Small intestine (tissue), 7 donors: ENCODE measurements around the gene MAPK1IP1L. TPM values are rescaled to one million over a fixed set of nuclear protein-coding genes. Genes with fewer than 3 reads are reported as not detected.

ENCODE experiments used
- DNase-seq, 2 donors: peaks; one replicate each; pipeline versions ENCODE4 v3.0.0 to v3.0.0-alpha.2; 2013
- FAIRE-seq: peaks from 2 replicates; lab custom pipeline; 2012; peaks lifted over from hg19 to GRCh38; lab: Jason Lieb, UNC
- H3K27ac ChIP-seq, 3 donors: one replicate each; pipeline ENCODE4 v1.5.1; 2013; ENCODE audit warnings: low read length in 2 of 3, mild to moderate bottlenecking in 2 of 3, control low read depth in 1 of 3, inconsistent platforms in 1 of 3, low read depth in 1 of 3, moderate library complexity in 1 of 3
- H3K27me3 ChIP-seq, 3 donors: one replicate each; pipeline ENCODE4 v1.6.1; 2013; ENCODE audit warnings: low read length in 3 of 3, inconsistent platforms in 1 of 3; ENCODE audit not compliant: control insufficient read depth in 3 of 3, insufficient read depth in 3 of 3
- H3K36me3 ChIP-seq, 3 donors: one replicate each; pipeline ENCODE4 v1.6.1; 2013; ENCODE audit warnings: low read length in 3 of 3, inconsistent platforms in 1 of 3, low read depth in 1 of 3, mild to moderate bottlenecking in 1 of 3, moderate library complexity in 1 of 3; ENCODE audit not compliant: control insufficient read depth in 3 of 3, insufficient read depth in 2 of 3
- H3K4me1 ChIP-seq, 3 donors: one replicate each; pipeline ENCODE4 v1.6.1; 2013; ENCODE audit warnings: low read length in 2 of 3, inconsistent platforms in 1 of 3, low read depth in 1 of 3, mild to moderate bottlenecking in 1 of 3, moderate library complexity in 1 of 3; ENCODE audit not compliant: control insufficient read depth in 3 of 3, insufficient read depth in 2 of 3
- H3K4me3 ChIP-seq, 3 donors: one replicate each; pipeline ENCODE4 v1.5.1; 2013; ENCODE audit warnings: low read length in 3 of 3, control low read depth in 1 of 3, inconsistent platforms in 1 of 3, low read depth in 1 of 3, mild to moderate bottlenecking in 1 of 3, moderate library complexity in 1 of 3
- H3K9me3 ChIP-seq, 2 donors: one replicate each; pipeline ENCODE4 v1.6.1; 2013; ENCODE audit warnings: low read depth in 1 of 2, low read length in 1 of 2; ENCODE audit not compliant: control insufficient read depth in 2 of 2, insufficient read depth in 1 of 2
- WGBS, 3 donors: extraction: QIAGEN DNeasy Blood & Tissue Kit; methylation state at CpG; one replicate each; pipeline ENCODE4 v1.1.7; 2013; 5-methylcytosine and 5-hydroxymethylcytosine counted together
- polyA plus RNA-seq, 4 donors: library from polyadenylated mRNA; stranded (reverse) in 3 of 4; unstranded in 1 of 4; fragments of 200-250 nt in 3 of 4; fragments of 120-200 nt in 1 of 4; gene quantifications; one replicate each; pipeline versions ENCODE4 v1.2.1 to v1.2.3, GENCODE V29; 2013
- donor health status: healthy with polysubstance abuse.
- donor health status: control.
- donor health status: control.
- donor health status: Bipolar disorder and iron deficiency.
- donor health status: healthy.

MAPK1IP1L gene
- polyA plus RNA-seq, 4 donors, result 24.3 to 80.6 (median 31.4) TPM

DNA sequence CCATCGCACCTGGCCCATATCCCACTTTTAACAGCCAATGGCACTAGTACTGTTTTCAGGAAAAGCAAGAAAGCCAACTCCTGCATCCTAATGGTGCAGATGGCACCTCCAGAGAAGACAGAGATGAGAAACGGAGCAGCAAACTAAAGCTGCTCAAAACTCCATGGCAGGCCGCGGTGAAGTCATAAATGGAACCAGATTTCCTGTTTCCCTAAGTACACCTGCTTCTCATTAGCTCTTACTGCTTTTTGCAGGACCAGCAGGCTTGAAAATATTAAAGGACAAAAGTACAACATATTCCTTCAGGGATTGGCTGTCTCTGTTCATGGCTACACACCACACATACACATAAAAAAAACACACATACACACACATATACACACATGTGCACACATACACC, 40.9 kb downstream of the MAPK1IP1L start:
- Histone ChIP-seq H3K27ac (peak overlapping the region in 1 of 3 donors; percentile 45), H3K36me3 (peaks cover 0 to 4% (median 0%) of the 10 kb centered on the region in 3 donors), H3K4me1 (peaks cover 3 to 19% (median 5%) of the 10 kb centered on the region in 3 donors), H3K9me3 (no peaks in the 10 kb centered on the region), H3K4me3 (no peak overlapping the region), H3K27me3 (no peaks in the 10 kb centered on the region)
- FAIRE-seq, result no peak
- peak; percentile 53 to 54 for DNase-seq
- 24 to 62% (median 47%) methylated on average over 4 of the region's 4 CpGs for WGBS, 3 donors

DNA sequence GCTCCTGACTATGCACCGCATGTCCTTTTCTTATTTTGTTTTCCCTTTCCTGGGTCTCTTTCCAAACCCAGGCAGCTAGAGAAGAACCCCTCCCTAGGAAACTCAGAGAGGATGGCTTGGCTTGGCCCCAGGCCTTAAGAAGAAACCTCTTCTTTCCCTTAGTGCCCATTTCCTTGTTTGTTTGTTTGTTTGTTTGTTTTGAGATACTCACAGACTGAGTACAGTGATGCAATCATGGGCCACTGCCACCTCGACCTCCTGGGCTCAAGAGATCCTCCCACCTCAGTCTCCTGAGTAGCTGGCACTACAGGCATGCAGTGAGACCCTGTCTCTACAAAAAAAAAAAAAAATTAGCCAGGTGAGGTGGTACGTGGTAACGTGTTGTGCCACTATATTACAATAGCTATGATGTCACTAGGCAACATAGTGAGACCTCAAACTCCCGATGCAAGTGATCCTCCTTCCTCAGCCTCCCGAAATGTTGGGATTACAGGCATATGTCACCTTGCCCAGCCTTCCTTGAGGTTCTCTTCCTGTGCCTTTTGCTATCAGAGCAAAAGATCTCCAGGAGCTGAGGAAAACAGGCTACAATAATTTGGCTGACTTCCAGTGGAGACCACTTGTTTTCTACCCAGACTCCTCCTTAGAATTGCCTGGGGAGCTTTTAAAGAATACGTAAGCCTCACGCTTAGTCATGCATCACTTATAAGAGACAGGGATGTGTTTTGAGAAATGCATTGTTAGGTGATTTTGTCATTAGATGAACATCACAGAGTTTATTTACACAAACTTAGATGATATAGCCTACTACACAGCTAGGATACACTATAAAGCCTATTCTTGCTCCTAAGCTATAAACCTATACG, 43.1 kb downstream of the MAPK1IP1L start:
- no peak for DNase-seq
- FAIRE-seq, result no peak
- Histone ChIP-seq H3K27me3 (no peaks in the 10 kb centered on the region), H3K36me3 (peaks cover 0 to 4% (median 0%) of the 10 kb centered on the region in 3 donors), H3K4me3 (no peak overlapping the region), H3K4me1 (peaks cover 9 to 34% (median 10%) of the 10 kb centered on the region in 3 donors), H3K27ac (no peak overlapping the region), H3K9me3 (no peaks in the 10 kb centered on the region)
- WGBS, 3 donors, result 80 to 85% (median 84%) methylated on average over 9 of the region's 9 CpGs

DNA sequence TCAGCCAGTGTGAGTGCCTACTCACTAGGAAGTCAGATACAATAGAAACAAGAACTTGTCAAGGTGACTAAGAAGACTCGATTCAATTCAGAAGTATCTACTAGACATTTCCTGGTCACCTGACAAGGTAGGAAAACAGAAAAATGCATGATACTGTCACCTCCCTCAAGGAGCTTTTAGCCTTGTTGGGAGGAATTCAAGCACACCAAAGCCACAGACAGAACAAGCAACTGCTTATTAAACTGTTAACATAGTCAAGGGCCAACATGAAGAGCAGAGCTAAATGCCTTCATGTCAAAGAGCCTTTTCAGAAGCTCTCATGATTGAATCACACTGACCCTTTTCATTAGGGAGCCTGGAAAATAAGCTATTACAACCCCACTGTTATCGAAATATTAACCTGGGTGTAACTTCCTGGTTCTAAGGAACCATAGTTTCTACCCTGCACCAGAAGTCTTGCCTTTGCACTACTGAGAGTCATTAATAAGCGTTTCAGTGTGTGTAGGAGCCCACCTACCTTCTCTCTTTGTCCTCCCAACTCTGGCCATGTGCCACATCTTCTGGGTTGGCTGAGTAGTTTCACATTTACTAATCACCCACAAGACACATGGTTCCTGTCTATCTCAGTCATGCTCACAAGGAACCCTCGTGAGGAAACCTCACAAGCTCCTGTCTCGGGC, 46.6 kb downstream of the MAPK1IP1L start:
- Histone ChIP-seq H3K27ac (peak overlapping the region; percentile 79 to 88 (median 86)), H3K4me3 (no peak overlapping the region), H3K27me3 (no peaks in the 10 kb centered on the region), H3K4me1 (peaks cover 4 to 40% (median 27%) of the 10 kb centered on the region in 3 donors), H3K36me3 (peaks cover 0 to 4% (median 0%) of the 10 kb centered on the region in 3 donors), H3K9me3 (no peaks in the 10 kb centered on the region)
- FAIRE-seq (no peak), DNase-seq (peak; percentile 54 to 63)
- WGBS, 3 donors, result 28 to 41% (median 32%) methylated on average over 5 of the region's 5 CpGs

DNA sequence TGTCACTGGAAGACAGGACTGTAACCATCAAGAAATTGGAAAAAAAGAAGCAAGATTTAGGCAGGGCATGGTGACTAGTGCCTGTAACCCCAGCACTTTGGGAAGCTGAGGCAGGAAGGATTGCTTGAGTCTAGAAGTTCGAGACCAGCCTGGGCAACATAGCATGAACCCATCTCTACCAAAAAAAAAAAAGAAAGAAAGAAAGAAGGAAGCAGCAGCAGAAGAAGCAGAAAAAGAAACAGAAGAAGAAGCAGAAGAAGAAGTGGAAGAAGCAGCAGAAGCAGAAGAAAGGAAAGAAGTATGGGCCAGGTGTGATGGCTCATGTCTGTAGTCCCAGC, 47.1 kb downstream of the MAPK1IP1L start:
- FAIRE-seq (no peak), DNase-seq (no peak)
- H3K4me1 ChIP-seq, result peaks cover 6 to 44% (median 30%) of the 10 kb centered on the region in 3 donors
- H3K36me3 ChIP-seq, result peaks cover 0 to 4% (median 0%) of the 10 kb centered on the region in 3 donors
- H3K9me3 ChIP-seq, result no peaks in the 10 kb centered on the region
- 72 to 88% (median 83%) methylated on average over 1 of the region's 1 CpG for WGBS, 3 donors
- H3K27me3 ChIP-seq, result no peaks in the 10 kb centered on the region
- peak overlapping the region; percentile 79 to 88 (median 86) for H3K27ac ChIP-seq
- no peak overlapping the region for H3K4me3 ChIP-seq

GRCh38 chr14:55099756-55100155, 48.3 kb downstream of the MAPK1IP1L start:
- peaks cover 11 to 56% (median 39%) of the 10 kb centered on the region in 3 donors for H3K4me1 ChIP-seq
- DNase-seq, result peak in 1 of 2 donors; percentile 60
- H3K36me3 ChIP-seq, result no peaks in the 10 kb centered on the region
- no peak overlapping the region for H3K4me3 ChIP-seq
- 60 to 82% (median 79%) methylated on average over 2 of the region's 2 CpGs for WGBS, 3 donors
- no peaks in the 10 kb centered on the region for H3K27me3 ChIP-seq
- FAIRE-seq, result no peak
- peaks cover 0 to 9% of the 10 kb centered on the region in 2 donors for H3K9me3 ChIP-seq
- H3K27ac ChIP-seq, result peak overlapping the region in 2 of 3 donors; percentile 12 to 24

DNA sequence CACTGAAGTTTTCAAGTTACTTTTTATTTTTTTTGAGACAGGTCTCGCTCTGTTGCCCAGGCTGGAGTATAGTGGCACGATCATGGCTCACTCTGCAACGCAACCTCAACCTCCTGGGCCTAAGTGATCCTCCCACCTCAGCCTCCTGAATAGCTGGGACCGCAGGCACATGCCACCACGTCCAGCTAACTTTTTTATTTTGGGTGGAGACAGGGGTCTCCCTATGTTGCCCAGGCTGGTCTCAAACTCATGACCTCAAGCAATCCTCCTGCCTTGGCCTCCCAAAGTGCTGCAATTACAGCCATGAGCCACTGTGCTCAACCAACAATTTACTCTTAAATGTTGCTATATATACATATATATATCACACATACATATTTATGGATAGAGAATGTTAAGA, 50.3 kb downstream of the MAPK1IP1L start:
- Histone ChIP-seq H3K4me3 (no peak overlapping the region), H3K36me3 (no peaks in the 10 kb centered on the region), H3K4me1 (peaks cover 11 to 62% (median 43%) of the 10 kb centered on the region in 3 donors), H3K9me3 (peaks cover 0 to 9% of the 10 kb centered on the region in 2 donors), H3K27me3 (no peaks in the 10 kb centered on the region), H3K27ac (peak overlapping the region; percentile 94 to 100 (median 97))
- DNase-seq, result no peak
- no peak for FAIRE-seq
- 92 to 96% (median 95%) methylated on average over 5 of the region's 5 CpGs for WGBS, 3 donors

DNA sequence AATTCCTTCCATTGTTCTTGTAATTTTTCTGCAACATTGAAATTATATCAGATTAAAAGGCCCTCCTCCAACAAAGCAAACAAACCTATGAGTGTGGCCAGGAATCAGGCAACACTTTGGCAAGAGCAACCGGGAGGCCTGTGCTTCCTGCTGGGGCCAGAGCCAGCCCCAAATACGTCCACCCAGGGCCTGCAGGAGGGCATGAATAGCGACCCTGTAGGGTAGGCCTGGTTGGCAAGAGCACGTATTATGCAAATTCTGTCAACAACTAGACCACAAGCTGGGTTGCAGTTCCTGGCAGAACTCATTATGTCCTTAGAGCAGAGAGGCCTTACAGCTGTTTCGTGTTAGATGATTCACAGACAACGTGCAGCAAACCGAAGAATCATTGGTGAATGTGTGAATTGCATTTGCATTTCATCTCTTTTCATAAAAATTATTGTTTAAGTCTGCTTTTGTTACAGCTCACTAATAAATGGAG, 50.7 kb downstream of the MAPK1IP1L start:
- peak; percentile 75 to 77 for DNase-seq
- 2 to 5% (median 2%) methylated on average over 7 of the region's 7 CpGs for whole genome bisulfite sequencing, 3 donors
- no peak for FAIRE-seq
- Histone ChIP-seq H3K27ac (peak overlapping the region; percentile 94 to 100 (median 97)), H3K9me3 (peaks cover 0 to 9% of the 10 kb centered on the region in 2 donors), H3K4me3 (no peak overlapping the region), H3K27me3 (no peaks in the 10 kb centered on the region), H3K36me3 (no peaks in the 10 kb centered on the region), H3K4me1 (peaks cover 11 to 61% (median 42%) of the 10 kb centered on the region in 3 donors)

GRCh38 chr14:55103005-55103640, 51.7 kb downstream of the MAPK1IP1L start:
- WGBS, 3 donors, result 4 to 22% (median 8%) methylated on average over 13 of the region's 13 CpGs
- Histone ChIP-seq H3K4me3 (peak overlapping the region in 1 of 3 donors; percentile 25), H3K4me1 (peaks cover 10 to 60% (median 40%) of the 10 kb centered on the region in 3 donors), H3K36me3 (no peaks in the 10 kb centered on the region), H3K27me3 (no peaks in the 10 kb centered on the region), H3K27ac (peak overlapping the region; percentile 94 to 100 (median 97)), H3K9me3 (peaks cover 0 to 9% of the 10 kb centered on the region in 2 donors)
- FAIRE-seq, result no peak
- peak; percentile 96 to 99 for DNase-seq
